GM23338 (cell line): ENCODE measurements around the gene SLC13A3. TPM values are rescaled to one million over a fixed set of nuclear protein-coding genes. Genes with fewer than 3 reads are reported as not detected.

ENCODE experiments used
- ATAC-seq: fragments of 200-7000 bp; cut with Tn5 transposase; 3 replicates; pipeline ENCODE4 v1.9.1; 2020
- DNase-seq: peaks from one replicate; pipeline ENCODE4 v3.0.0-alpha.2; 2015; ENCODE audit warnings: low spot score
- H2AFZ ChIP-seq: fragments of 200-600 bp; sonication (generic); 2 replicates; pipeline ENCODE4 v1.8.0; 2016; ENCODE audit warnings: antibody characterized with exemption, mild to moderate bottlenecking, moderate library complexity
- H3F3A ChIP-seq: fragments of 200-600 bp; sonication (generic); replicated peaks from 2 replicates; pipeline ENCODE4 v1.8.0; 2017; ENCODE audit warnings: antibody characterized with exemption, mixed run types, low read depth
- H3K27ac ChIP-seq: fragments of 200-600 bp; sonication (generic); 2 replicates; pipeline ENCODE4 v1.6.1; 2016; ENCODE audit warnings: low read depth
- H3K27me3 ChIP-seq: fragments of 200-600 bp; sonication (generic); 2 replicates; pipeline ENCODE4 v1.8.0; 2016; ENCODE audit warnings: mild to moderate bottlenecking, mixed run types, moderate library complexity; ENCODE audit not compliant: insufficient read depth
- H3K36me3 ChIP-seq: fragments of 200-600 bp; sonication (generic); 2 replicates; pipeline ENCODE4 v1.8.0; 2016; ENCODE audit warnings: mild to moderate bottlenecking; ENCODE audit not compliant: insufficient read depth
- H3K4me1 ChIP-seq: fragments of 200-600 bp; sonication (generic); 2 replicates; pipeline ENCODE4 v1.8.0; 2016; ENCODE audit warnings: mild to moderate bottlenecking, moderate library complexity; ENCODE audit not compliant: insufficient read depth
- H3K4me2 ChIP-seq: fragments of 200-600 bp; sonication (generic); 2 replicates; pipeline ENCODE4 v1.7.1; 2017; ENCODE audit warnings: mixed run types
- H3K4me3 ChIP-seq: fragments of 200-600 bp; sonication (generic); 2 replicates; pipeline ENCODE4 v1.6.1; 2016; ENCODE audit warnings: mixed run types
- H3K79me2 ChIP-seq: fragments of 200-600 bp; sonication (generic); replicated peaks from 2 replicates; pipeline ENCODE4 v1.8.0; 2017; ENCODE audit warnings: mild to moderate bottlenecking; ENCODE audit not compliant: insufficient read depth
- H3K9me2 ChIP-seq: fragments of 200-600 bp; sonication (generic); 2 replicates; pipeline ENCODE4 v1.8.0; 2017; ENCODE audit not compliant: insufficient read depth
- H4K20me1 ChIP-seq: fragments of 200-600 bp; sonication (generic); replicated peaks from 2 replicates; pipeline ENCODE4 v1.8.0; 2017; ENCODE audit warnings: mild to moderate bottlenecking; ENCODE audit not compliant: insufficient read depth
- H3K27ac Mint-ChIP-seq: 2 replicates; pipeline ENCODE4 v1.8.0; 2020; ENCODE audit warnings: inconsistent platforms, mild to moderate bottlenecking, moderate library complexity, mixed read lengths
- H3K27me3 Mint-ChIP-seq: 3 replicates; pipeline ENCODE4 v1.8.0; 2022; ENCODE audit warnings: low read depth, mild to moderate bottlenecking, moderate library complexity, mixed read lengths, inconsistent platforms; ENCODE audit not compliant: insufficient read depth, poor library complexity
- H3K36me3 Mint-ChIP-seq: 3 replicates; pipeline ENCODE4 v1.8.0; 2021; ENCODE audit warnings: low read depth, mild to moderate bottlenecking, inconsistent platforms, moderate library complexity, mixed read lengths
- H3K4me1 Mint-ChIP-seq: 3 replicates; pipeline ENCODE4 v1.8.0; 2020; ENCODE audit warnings: mild to moderate bottlenecking, inconsistent platforms, mixed read lengths
- H3K4me3 Mint-ChIP-seq: 3 replicates; pipeline ENCODE4 v1.8.0; 2021; ENCODE audit warnings: moderate library complexity, mild to moderate bottlenecking, inconsistent platforms, mixed read lengths
- H3K9me3 Mint-ChIP-seq: 3 replicates; pipeline ENCODE4 v1.8.0; 2020; ENCODE audit warnings: moderate library complexity, mild to moderate bottlenecking, inconsistent platforms, mixed read lengths
- CREB1 ChIP-seq: fragments of 250-450 bp; sonication (Bioruptor Pico); IDR thresholded peaks from 2 replicates; pipeline ENCODE4 v1.5.0; 2020; ENCODE audit warnings: low read depth, mild to moderate bottlenecking, moderate library complexity
- EZH2 ChIP-seq: fragments of 200-600 bp; sonication (generic); IDR thresholded peaks from one replicate; pipeline ENCODE4 v1.8.0; 2017; ENCODE audit warnings: antibody characterized with exemption, mild to moderate bottlenecking, low read depth; ENCODE audit not compliant: unreplicated experiment
- EZH2phosphoT487 ChIP-seq: fragments of 200-600 bp; sonication (generic); IDR thresholded peaks from one replicate; pipeline ENCODE4 v1.8.1; 2018; ENCODE audit warnings: antibody characterized with exemption; ENCODE audit not compliant: unreplicated experiment
- JUNB ChIP-seq: IDR thresholded peaks from one replicate; pipeline ENCODE4 v1.6.1; 2016; ENCODE audit warnings: antibody characterized with exemption; ENCODE audit not compliant: unreplicated experiment
- NANOG ChIP-seq: IDR thresholded peaks from 2 replicates; pipeline ENCODE4 v1.6.1; 2016; ENCODE audit warnings: antibody characterized with exemption, borderline replicate concordance
- POLR2AphosphoS5 ChIP-seq: IDR thresholded peaks from 2 replicates; pipeline ENCODE4 v1.6.1; 2016; ENCODE audit warnings: antibody characterized with exemption, low read depth
- STAT1 ChIP-seq: IDR thresholded peaks from one replicate; pipeline ENCODE4 v1.6.1; 2016; ENCODE audit warnings: antibody characterized with exemption; ENCODE audit not compliant: unreplicated experiment
- ZNF114 ChIP-seq: fragments of 250-450 bp; sonication (Bioruptor Pico); IDR thresholded peaks from 2 replicates; pipeline ENCODE4 v1.5.0; 2020; ENCODE audit warnings: mild to moderate bottlenecking, moderate library complexity
- ZNF331 ChIP-seq: fragments of 250-450 bp; sonication (Bioruptor Pico); IDR thresholded peaks from 2 replicates; pipeline ENCODE4 v1.5.0; 2020; ENCODE audit warnings: low read depth, mild to moderate bottlenecking, moderate library complexity
- polyA plus RNA-seq: library from polyadenylated mRNA; unstranded; fragments of >200 nt; fragmentation: Nextera tagmentation; extraction: Ambion mirVana; gene quantifications from 2 replicates; pipeline ENCODE4 v1.2.1, GENCODE V29; 2016
- total RNA-seq: library from RNA; depleted of rRNA; stranded (reverse); fragments of >200 nt; shearing (Covaris generic); gene quantifications from 2 replicates; pipeline ENCODE4 v1.2.3, GENCODE V29; 2014
- TF ChIP-seq, protein P1 (sequence below), 2 experiments: fragments of 200-600 bp in 1 of 2; sonication (generic) in 1 of 2; conservative IDR thresholded peaks; 2 replicates each; pipeline versions ENCODE4 v1.5.1 to v1.6.1; 2016 to 2017; ENCODE audit warnings: antibody characterized with exemption in 2 of 2, low read depth in 2 of 2, mild to moderate bottlenecking in 2 of 2, moderate library complexity in 1 of 2
- TF ChIP-seq, protein P2 (sequence below): fragments of 250-450 bp; sonication (Bioruptor Pico); IDR thresholded peaks from 2 replicates; pipeline ENCODE4 v1.5.0; 2020; ENCODE audit warnings: mild to moderate bottlenecking, moderate library complexity
- TF ChIP-seq, protein P3 (sequence below): IDR thresholded peaks from one replicate; pipeline ENCODE4 v1.6.1; 2018; ENCODE audit warnings: antibody characterized with exemption; ENCODE audit not compliant: unreplicated experiment
- TF ChIP-seq, protein P4 (sequence below): IDR thresholded peaks from 2 replicates; pipeline ENCODE4 v1.6.1; 2016; ENCODE audit warnings: antibody characterized with exemption

Gene SLC13A3
- total and polyA plus RNA-seq, 2 experiments from 2014 or later, result 8.6 to 9.1 TPM

DNA sequence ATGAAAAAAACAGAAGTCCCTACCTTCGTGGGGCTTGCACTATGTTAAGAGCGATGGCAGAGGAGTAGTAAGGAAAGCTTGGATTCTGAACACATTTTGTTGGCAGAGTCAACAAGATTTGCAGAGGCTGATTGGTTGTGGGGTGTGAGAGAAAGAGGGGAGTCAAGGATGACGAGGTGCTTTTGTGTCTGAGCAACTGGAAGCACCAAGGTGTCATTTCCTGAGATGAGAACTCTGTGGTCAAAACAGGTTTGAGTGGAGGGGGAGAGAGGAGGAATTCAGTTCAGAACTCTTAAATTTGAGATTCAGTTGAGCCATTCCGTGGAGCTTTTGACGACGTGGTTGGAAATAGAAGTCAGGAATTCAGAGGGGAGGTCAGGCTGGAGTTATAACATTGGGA, 104.3 kb downstream of the SLC13A3 start:
- Histone ChIP-seq H3K4me2 (no peak overlapping the region), H2AFZ (no peak overlapping the region), H3K27me3 (no peaks in the 10 kb centered on the region), H3K4me1 (peaks cover 23% of the 10 kb centered on the region), H3K9me2 (no peaks in the 10 kb centered on the region), H3K36me3 (no peaks in the 10 kb centered on the region), H3K79me2 (no peaks in the 10 kb centered on the region), H3K27ac (no peak overlapping the region), H4K20me1 (no peaks in the 10 kb centered on the region), H3F3A (no peaks in the 10 kb centered on the region), H3K4me3 (no peak overlapping the region)
- H3K4me1 Mint-ChIP-seq, result peaks cover 6% of the 10 kb centered on the region; the same call in 2 of the 3 replicates
- DNase-seq (no peak), ATAC-seq (no peak)
- no peaks in the 10 kb centered on the region for H3K9me3 Mint-ChIP-seq
- no peak overlapping the region for H3K4me3 Mint-ChIP-seq
- H3K36me3 Mint-ChIP-seq, result no peaks in the 10 kb centered on the region
- peaks cover under 1% of the 10 kb centered on the region for H3K27me3 Mint-ChIP-seq
- TF ChIP-seq EZH2 (no peak), ZNF331 (CRISPR knock-in tag) (no peak), POLR2AphosphoS5 (no peak), JUNB (no peak), STAT1 (no peak), ZNF114 (CRISPR knock-in tag) (no peak), EZH2phosphoT487 (no peak), CREB1 (CRISPR knock-in tag) (no peak), NANOG (no peak)
- TF ChIP-seq, protein P1, sequence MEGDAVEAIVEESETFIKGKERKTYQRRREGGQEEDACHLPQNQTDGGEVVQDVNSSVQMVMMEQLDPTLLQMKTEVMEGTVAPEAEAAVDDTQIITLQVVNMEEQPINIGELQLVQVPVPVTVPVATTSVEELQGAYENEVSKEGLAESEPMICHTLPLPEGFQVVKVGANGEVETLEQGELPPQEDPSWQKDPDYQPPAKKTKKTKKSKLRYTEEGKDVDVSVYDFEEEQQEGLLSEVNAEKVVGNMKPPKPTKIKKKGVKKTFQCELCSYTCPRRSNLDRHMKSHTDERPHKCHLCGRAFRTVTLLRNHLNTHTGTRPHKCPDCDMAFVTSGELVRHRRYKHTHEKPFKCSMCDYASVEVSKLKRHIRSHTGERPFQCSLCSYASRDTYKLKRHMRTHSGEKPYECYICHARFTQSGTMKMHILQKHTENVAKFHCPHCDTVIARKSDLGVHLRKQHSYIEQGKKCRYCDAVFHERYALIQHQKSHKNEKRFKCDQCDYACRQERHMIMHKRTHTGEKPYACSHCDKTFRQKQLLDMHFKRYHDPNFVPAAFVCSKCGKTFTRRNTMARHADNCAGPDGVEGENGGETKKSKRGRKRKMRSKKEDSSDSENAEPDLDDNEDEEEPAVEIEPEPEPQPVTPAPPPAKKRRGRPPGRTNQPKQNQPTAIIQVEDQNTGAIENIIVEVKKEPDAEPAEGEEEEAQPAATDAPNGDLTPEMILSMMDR (conservative IDR thresholded peaks at IDR 0.05; ENCODE audit: low read depth in 2 of 2), result no peak
- TF ChIP-seq, protein P2, sequence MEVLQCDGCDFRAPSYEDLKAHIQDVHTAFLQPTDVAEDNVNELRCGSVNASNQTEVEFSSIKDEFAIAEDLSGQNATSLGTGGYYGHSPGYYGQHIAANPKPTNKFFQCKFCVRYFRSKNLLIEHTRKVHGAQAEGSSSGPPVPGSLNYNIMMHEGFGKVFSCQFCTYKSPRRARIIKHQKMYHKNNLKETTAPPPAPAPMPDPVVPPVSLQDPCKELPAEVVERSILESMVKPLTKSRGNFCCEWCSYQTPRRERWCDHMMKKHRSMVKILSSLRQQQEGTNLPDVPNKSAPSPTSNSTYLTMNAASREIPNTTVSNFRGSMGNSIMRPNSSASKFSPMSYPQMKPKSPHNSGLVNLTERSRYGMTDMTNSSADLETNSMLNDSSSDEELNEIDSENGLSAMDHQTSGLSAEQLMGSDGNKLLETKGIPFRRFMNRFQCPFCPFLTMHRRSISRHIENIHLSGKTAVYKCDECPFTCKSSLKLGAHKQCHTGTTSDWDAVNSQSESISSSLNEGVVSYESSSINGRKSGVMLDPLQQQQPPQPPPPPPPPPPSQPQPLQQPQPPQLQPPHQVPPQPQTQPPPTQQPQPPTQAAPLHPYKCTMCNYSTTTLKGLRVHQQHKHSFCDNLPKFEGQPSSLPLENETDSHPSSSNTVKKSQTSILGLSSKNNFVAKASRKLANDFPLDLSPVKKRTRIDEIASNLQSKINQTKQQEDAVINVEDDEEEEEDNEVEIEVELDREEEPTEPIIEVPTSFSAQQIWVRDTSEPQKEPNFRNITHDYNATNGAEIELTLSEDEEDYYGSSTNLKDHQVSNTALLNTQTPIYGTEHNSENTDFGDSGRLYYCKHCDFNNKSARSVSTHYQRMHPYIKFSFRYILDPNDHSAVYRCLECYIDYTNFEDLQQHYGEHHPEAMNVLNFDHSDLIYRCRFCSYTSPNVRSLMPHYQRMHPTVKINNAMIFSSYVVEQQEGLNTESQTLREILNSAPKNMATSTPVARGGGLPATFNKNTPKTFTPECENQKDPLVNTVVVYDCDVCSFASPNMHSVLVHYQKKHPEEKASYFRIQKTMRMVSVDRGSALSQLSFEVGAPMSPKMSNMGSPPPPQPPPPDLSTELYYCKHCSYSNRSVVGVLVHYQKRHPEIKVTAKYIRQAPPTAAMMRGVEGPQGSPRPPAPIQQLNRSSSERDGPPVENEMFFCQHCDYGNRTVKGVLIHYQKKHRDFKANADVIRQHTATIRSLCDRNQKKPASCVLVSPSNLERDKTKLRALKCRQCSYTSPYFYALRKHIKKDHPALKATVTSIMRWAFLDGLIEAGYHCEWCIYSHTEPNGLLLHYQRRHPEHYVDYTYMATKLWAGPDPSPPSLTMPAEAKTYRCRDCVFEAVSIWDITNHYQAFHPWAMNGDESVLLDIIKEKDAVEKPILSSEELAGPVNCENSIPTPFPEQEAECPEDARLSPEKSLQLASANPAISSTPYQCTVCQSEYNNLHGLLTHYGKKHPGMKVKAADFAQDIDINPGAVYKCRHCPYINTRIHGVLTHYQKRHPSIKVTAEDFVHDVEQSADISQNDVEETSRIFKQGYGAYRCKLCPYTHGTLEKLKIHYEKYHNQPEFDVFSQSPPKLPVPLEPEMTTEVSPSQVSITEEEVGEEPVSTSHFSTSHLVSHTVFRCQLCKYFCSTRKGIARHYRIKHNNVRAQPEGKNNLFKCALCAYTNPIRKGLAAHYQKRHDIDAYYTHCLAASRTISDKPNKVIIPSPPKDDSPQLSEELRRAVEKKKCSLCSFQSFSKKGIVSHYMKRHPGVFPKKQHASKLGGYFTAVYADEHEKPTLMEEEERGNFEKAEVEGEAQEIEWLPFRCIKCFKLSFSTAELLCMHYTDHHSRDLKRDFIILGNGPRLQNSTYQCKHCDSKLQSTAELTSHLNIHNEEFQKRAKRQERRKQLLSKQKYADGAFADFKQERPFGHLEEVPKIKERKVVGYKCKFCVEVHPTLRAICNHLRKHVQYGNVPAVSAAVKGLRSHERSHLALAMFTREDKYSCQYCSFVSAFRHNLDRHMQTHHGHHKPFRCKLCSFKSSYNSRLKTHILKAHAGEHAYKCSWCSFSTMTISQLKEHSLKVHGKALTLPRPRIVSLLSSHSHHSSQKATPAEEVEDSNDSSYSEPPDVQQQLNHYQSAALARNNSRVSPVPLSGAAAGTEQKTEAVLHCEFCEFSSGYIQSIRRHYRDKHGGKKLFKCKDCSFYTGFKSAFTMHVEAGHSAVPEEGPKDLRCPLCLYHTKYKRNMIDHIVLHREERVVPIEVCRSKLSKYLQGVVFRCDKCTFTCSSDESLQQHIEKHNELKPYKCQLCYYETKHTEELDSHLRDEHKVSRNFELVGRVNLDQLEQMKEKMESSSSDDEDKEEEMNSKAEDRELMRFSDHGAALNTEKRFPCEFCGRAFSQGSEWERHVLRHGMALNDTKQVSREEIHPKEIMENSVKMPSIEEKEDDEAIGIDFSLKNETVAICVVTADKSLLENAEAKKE, result no peak
- TF ChIP-seq, protein P3, sequence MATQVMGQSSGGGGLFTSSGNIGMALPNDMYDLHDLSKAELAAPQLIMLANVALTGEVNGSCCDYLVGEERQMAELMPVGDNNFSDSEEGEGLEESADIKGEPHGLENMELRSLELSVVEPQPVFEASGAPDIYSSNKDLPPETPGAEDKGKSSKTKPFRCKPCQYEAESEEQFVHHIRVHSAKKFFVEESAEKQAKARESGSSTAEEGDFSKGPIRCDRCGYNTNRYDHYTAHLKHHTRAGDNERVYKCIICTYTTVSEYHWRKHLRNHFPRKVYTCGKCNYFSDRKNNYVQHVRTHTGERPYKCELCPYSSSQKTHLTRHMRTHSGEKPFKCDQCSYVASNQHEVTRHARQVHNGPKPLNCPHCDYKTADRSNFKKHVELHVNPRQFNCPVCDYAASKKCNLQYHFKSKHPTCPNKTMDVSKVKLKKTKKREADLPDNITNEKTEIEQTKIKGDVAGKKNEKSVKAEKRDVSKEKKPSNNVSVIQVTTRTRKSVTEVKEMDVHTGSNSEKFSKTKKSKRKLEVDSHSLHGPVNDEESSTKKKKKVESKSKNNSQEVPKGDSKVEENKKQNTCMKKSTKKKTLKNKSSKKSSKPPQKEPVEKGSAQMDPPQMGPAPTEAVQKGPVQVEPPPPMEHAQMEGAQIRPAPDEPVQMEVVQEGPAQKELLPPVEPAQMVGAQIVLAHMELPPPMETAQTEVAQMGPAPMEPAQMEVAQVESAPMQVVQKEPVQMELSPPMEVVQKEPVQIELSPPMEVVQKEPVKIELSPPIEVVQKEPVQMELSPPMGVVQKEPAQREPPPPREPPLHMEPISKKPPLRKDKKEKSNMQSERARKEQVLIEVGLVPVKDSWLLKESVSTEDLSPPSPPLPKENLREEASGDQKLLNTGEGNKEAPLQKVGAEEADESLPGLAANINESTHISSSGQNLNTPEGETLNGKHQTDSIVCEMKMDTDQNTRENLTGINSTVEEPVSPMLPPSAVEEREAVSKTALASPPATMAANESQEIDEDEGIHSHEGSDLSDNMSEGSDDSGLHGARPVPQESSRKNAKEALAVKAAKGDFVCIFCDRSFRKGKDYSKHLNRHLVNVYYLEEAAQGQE, result no peak
- TF ChIP-seq, protein P4, sequence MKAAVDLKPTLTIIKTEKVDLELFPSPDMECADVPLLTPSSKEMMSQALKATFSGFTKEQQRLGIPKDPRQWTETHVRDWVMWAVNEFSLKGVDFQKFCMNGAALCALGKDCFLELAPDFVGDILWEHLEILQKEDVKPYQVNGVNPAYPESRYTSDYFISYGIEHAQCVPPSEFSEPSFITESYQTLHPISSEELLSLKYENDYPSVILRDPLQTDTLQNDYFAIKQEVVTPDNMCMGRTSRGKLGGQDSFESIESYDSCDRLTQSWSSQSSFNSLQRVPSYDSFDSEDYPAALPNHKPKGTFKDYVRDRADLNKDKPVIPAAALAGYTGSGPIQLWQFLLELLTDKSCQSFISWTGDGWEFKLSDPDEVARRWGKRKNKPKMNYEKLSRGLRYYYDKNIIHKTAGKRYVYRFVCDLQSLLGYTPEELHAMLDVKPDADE, result no peak
- no peak overlapping the region for H3K27ac Mint-ChIP-seq
